ENCODE data around the gene ETV7.

The ETV7 gene

DNA sequence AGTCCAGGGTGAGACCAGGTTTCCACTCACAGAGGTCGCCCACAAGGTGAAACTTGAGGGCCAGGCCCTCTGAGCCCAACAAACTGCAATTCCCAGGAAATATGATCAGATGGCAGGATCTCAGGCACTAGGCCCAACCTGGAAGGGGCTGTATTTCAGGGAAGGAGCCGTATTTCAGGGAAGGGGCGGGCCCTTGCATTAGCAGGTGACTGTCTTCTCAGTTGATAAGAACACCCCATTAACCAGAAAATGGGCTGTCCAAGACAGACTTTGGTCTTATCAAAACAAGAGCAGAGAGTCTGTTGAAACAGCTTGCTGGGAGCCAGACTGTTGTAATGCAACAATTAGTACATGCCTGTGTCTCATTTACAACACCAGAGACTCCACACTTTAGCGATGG, 39.8 kb downstream of the ETV7 start:
- DNase-seq (ENCODE audit: extremely low read depth, insufficient read length), result no peak
- H3K36me3 ChIP-seq (ENCODE audit: control insufficient read depth, insufficient read depth, low read length), result no peaks in the 10 kb centered on the region
- TF ChIP-seq, protein P1, sequence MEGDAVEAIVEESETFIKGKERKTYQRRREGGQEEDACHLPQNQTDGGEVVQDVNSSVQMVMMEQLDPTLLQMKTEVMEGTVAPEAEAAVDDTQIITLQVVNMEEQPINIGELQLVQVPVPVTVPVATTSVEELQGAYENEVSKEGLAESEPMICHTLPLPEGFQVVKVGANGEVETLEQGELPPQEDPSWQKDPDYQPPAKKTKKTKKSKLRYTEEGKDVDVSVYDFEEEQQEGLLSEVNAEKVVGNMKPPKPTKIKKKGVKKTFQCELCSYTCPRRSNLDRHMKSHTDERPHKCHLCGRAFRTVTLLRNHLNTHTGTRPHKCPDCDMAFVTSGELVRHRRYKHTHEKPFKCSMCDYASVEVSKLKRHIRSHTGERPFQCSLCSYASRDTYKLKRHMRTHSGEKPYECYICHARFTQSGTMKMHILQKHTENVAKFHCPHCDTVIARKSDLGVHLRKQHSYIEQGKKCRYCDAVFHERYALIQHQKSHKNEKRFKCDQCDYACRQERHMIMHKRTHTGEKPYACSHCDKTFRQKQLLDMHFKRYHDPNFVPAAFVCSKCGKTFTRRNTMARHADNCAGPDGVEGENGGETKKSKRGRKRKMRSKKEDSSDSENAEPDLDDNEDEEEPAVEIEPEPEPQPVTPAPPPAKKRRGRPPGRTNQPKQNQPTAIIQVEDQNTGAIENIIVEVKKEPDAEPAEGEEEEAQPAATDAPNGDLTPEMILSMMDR (IDR thresholded peaks at IDR 0.05; ENCODE audit: insufficient read depth, low read length, poor library complexity, severe bottlenecking), result no peak
- no peaks in the 10 kb centered on the region for H3K27me3 ChIP-seq (replicated peaks; ENCODE audit: control insufficient read depth, insufficient read depth, low read length)
- H3K4me3 ChIP-seq (replicated peaks; ENCODE audit: low read depth, low read length), result no peak overlapping the region

DNA sequence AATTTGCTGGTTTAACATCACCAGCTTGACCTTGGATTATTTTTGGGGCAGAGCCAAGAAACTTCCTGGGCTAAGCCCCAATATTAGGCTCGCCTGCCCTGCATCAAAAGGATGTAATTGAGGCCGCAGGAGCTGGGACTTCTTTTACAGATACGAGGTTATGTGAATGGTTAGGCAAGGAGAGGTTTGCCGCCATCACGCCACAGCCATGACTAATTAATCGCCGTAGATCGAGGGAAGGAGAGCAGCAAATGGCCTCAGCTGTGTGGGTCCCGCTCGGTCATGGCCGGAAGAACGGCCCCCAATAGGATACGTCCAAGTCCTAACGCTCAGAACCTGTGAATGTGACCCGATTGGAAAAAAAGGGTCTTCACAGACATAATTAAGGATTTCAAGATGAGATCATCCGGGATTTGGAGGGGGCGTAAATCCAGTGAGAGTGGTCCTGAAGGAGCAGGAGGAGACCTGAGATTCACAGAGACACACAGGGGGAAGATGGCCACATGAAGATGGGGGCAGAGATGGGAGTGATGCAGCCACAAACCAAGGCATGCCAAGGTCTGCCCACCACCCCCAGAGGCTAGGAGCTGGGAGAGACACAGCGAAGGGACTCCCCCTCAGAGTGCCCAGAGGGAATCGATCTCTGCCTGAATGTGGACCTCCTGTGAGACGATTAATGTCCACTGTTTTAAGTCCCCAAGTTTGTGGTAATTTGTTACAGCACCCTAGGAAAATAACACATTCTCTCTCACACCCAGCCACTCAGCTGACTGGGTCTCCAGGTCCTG, 40.8 kb downstream of the ETV7 start:
- H3K36me3 ChIP-seq (ENCODE audit: control insufficient read depth, insufficient read depth, low read length), result no peaks in the 10 kb centered on the region
- no peak for DNase-seq (ENCODE audit: extremely low read depth, insufficient read length)
- TF ChIP-seq, protein P1 (IDR thresholded peaks at IDR 0.05; ENCODE audit: insufficient read depth, low read length, poor library complexity, severe bottlenecking), result no peak
- H3K4me3 ChIP-seq (replicated peaks; ENCODE audit: low read depth, low read length), result no peak overlapping the region
- H3K27me3 ChIP-seq (replicated peaks; ENCODE audit: control insufficient read depth, insufficient read depth, low read length), result no peaks in the 10 kb centered on the region

DNA sequence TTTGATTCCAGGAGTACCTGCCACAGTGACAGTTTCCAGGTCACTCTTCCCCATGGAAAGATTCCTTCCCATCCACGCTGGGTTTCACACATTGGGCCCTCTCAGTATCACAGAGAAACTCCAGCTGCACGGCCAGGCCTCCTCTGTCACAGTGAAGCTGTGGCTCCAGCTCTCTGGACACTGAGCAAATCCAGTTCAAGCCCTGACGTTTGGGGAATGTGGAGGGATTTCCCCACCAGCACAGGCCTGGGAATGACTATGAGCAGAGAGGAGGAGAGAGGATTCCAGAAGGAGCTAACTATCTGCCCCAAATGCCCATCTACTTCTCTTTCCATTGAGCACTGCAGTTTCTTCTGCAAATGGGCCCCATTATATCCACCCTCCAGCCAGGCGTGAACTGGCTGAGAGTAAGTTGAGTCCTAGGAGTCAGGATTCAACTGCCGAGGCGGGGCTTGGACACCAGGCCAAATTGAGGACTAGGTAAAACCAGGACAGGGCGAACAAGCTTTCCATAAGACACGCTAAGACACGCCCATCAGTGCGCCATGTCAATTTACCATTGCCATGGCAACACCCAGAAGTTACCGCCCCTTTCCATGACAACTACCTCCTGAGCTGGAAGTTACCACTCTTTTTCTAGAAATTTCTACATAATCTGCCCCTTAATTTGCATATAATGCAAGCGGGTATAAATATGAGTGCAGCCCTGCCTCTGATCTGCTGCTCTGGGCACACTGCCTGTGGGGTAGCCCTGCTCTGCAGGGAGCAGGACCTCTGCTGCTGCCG, 41.6 kb downstream of the ETV7 start:
- H3K27me3 ChIP-seq (replicated peaks; ENCODE audit: control insufficient read depth, insufficient read depth, low read length), result no peaks in the 10 kb centered on the region
- TF ChIP-seq, protein P1 (IDR thresholded peaks at IDR 0.05; ENCODE audit: insufficient read depth, low read length, poor library complexity, severe bottlenecking), result no peak
- DNase-seq (ENCODE audit: extremely low read depth, insufficient read length), result no peak
- no peaks in the 10 kb centered on the region for H3K36me3 ChIP-seq (ENCODE audit: control insufficient read depth, insufficient read depth, low read length)
- H3K4me3 ChIP-seq (replicated peaks; ENCODE audit: low read depth, low read length), result no peak overlapping the region

DNA sequence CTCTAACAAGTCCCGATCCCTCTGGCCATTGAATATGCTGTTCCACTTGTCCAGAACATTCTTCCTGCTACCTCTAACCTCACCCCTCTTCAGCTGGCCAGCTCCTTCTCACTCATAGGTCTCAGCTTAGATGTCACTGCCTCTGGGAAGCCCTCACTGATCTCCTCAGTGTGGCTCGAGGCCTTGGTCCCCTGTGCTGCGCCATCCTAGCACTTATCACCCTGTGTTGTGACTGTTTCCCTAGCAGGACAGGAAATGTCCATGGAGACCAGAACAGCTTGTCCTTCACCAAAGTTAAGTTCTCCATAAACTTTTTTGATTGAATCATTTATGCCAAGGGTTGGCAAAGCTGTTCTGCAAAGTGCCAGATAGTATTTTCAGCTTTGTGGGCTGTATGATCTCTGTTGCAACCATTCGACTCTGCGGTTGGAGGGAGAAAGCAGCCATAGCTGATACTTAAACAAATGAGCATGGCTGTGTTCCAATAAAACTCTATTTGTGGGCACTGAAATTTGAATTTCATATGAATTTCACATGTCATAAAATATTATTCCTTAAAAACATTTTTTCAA, 44.3 kb downstream of the ETV7 start:
- Histone ChIP-seq H3K27me3 (replicated peaks; ENCODE audit: control insufficient read depth, insufficient read depth, low read length) (no peaks in the 10 kb centered on the region), H3K4me3 (replicated peaks; ENCODE audit: low read depth, low read length) (no peak overlapping the region), H3K36me3 (ENCODE audit: control insufficient read depth, insufficient read depth, low read length) (no peaks in the 10 kb centered on the region)
- TF ChIP-seq, protein P1 (IDR thresholded peaks at IDR 0.05; ENCODE audit: insufficient read depth, low read length, poor library complexity, severe bottlenecking), result no peak
- no peak for DNase-seq (ENCODE audit: extremely low read depth, insufficient read length)

DNA sequence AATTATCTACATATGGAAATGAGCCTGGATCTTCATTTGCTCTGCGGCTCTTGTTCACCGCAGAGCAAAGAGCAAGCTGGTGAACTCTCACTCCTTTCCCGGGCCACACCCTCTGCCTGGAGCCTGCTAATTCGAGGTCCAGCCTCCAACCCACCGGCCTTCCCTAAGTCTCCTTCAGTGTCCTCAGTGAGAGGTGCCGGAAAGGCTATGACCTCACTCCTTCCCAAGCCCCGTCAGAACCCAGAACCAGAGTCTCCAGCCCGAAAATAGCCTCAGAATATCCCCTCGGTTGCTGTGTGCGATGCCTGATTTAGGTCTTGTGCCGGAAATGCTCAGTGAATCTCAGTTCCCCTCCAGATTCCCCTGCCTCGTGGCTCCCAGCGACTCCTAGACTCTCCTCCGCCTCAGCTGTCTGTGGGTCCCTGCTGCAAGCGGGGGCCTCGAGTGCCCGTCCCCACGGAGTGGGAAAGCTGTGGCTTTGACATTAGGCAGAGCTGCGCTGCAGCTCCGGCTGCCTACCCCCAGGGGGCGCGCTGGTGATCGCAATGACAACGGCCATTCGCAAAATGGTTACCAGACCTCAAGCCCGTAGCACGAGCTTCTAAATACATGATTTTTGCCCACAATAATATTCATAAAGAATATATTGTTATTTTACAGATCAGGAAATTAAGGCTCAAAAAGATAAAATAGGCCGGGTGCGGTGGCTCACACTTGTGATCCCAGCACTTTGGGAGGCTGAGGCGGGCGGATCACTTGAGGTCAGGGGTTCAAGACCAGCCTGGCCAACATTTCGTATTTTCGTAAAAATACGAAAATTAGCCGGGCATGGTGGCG, 46.6 kb downstream of the ETV7 start:
- TF ChIP-seq, protein P1 (IDR thresholded peaks at IDR 0.05; ENCODE audit: insufficient read depth, low read length, poor library complexity, severe bottlenecking), result peak; percentile 99
- no peak overlapping the region; the same call in 1 of the 2 replicates for H3K4me3 ChIP-seq (replicated peaks; ENCODE audit: low read depth, low read length)
- DNase-seq (ENCODE audit: extremely low read depth, insufficient read length), result peak; percentile 72
- H3K27me3 ChIP-seq (replicated peaks; ENCODE audit: control insufficient read depth, insufficient read depth, low read length), result no peaks in the 10 kb centered on the region
- no peaks in the 10 kb centered on the region for H3K36me3 ChIP-seq (ENCODE audit: control insufficient read depth, insufficient read depth, low read length)

All from GM06990 (cell line).